ENCODE data around the gene FAM222A.

FAM222A gene

GRCh38 chr12:109759595-109759994 lies 46.0 kb downstream of the FAM222A start:
- H3K9me3 Mint-ChIP-seq = peaks cover 5% of the 10 kb centered on the region
- DNase-seq (ENCODE audit: low spot score in 2 of 2) (no peak), ATAC-seq (replicated peaks; ENCODE audit: extremely low read depth, poor library complexity, severe bottlenecking) (no peak)
- H3K27me3 Mint-ChIP-seq = peaks cover 28% of the 10 kb centered on the region
- no peaks in the 10 kb centered on the region for H3K4me1 Mint-ChIP-seq
- H3K36me3 Mint-ChIP-seq (ENCODE audit: insufficient read depth) = no peaks in the 10 kb centered on the region
- no peak overlapping the region for H3K4me3 Mint-ChIP-seq
- no peak overlapping the region for H3K27ac Mint-ChIP-seq (ENCODE audit: low read depth)

DNA sequence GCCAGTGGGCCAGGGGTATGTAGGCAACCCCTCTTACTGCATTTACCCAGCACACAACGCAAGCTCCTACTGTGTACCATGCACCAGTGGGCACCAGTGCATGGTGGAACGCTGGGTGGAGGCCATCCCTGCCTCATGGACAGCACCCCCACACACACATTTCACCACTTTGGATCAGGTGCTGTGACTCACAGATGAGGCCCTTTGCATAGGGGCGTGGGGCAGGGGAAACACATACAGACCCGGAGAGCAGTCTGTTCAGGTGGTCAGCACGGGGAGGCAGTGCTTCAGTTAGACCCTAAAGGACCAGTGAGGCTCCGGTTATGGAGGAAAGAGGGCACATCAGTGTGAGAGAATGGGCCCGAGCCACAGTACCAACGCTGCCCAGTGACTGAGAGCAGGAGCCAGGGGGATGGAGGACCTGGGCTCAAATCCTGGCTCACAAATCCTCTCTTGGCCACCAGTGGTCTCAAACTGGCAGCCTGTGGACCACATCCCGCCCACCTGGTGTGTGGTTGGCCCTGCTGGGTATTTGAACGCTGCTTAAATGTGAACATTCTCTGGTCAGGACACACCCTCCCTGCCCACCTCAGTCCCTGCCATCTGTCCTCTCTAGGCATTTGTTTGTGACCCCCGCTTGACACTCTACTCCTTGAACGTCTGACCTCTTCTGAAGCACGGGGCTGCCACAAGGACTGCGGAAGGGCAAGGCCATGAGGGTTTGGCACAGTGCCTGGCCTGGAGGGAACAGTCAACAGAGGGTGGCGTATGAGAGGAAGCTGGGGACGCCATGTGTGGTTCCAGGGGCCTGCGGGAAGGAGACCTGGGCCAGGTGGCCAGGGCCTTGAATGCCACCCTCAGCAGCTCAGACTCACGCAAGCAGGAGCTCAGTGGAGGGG lies 46.7 kb downstream of the FAM222A start:
- DNase-seq (ENCODE audit: low spot score in 2 of 2) = no peak
- H3K4me3 Mint-ChIP-seq = no peak overlapping the region
- no peak for ATAC-seq (replicated peaks; ENCODE audit: extremely low read depth, poor library complexity, severe bottlenecking)
- no peak overlapping the region for H3K27ac Mint-ChIP-seq (ENCODE audit: low read depth)
- no peaks in the 10 kb centered on the region for H3K4me1 Mint-ChIP-seq
- peaks cover 28% of the 10 kb centered on the region for H3K27me3 Mint-ChIP-seq
- peaks cover 5% of the 10 kb centered on the region for H3K9me3 Mint-ChIP-seq
- no peaks in the 10 kb centered on the region for H3K36me3 Mint-ChIP-seq (ENCODE audit: insufficient read depth)

DNA sequence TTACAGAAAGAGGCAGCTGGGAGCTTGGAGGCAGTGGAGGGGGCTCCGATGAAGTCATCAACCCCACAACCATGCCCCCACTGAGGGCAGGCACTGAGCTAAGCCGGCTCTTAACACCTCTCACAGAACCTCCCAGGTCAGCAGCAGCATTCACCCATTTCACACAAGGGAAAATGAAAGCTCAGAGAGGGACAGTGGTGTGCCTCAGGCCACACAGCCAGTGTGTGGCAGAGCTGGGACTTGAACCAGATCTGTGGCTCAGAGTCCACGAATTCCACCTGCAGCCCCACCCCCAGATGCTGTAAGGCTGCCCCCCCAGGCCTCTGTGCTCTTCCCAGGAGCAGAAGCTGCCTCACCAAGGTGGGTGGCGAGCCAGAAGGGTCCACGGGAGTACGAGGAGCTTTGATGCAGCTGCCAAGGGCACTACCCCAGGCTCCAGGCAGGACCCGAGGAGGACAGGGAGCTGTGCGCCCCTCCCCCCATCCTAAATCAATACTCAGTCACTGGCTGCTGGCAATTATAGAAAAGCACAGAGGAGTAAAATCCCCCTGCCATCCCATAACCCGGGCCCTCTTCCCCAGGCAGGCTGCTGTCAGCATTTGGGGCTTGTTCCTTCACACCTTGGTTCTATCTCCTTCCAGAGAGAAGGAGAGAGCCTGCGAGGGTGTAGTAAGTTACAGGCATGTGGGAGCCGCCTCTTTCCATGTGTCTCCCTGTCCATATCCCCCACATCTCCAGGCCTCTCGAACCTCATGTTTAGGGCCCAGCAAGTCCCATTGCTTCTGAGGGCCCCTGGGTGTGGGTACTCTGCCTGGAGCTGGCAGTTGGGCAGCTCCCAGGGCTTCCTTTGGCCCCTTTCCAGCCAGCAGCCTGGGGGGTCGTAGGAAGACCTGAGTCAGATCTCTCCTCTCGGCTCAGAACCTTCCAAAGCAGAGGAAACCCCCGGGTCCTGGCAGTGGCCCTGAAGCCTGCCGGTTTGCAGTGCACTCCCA lies 47.6 kb downstream of the FAM222A start:
- ATAC-seq (replicated peaks; ENCODE audit: extremely low read depth, poor library complexity, severe bottlenecking) = no peak
- Mint-ChIP-seq H3K4me3 (no peak overlapping the region), H3K4me1 (no peaks in the 10 kb centered on the region), H3K9me3 (peaks cover 5% of the 10 kb centered on the region), H3K27me3 (peaks cover 19% of the 10 kb centered on the region), H3K36me3 (ENCODE audit: insufficient read depth) (no peaks in the 10 kb centered on the region), H3K27ac (ENCODE audit: low read depth) (no peak overlapping the region)
- DNase-seq (ENCODE audit: low spot score in 2 of 2) = no peak

GRCh38 chr12:109762071-109762672 lies 48.5 kb downstream of the FAM222A start:
- Mint-ChIP-seq H3K9me3 (peaks cover 2% of the 10 kb centered on the region), H3K4me3 (no peak overlapping the region), H3K36me3 (ENCODE audit: insufficient read depth) (no peaks in the 10 kb centered on the region), H3K27me3 (peaks cover 10% of the 10 kb centered on the region), H3K4me1 (no peaks in the 10 kb centered on the region), H3K27ac (ENCODE audit: low read depth) (peak overlapping the region; percentile 11)
- ATAC-seq (replicated peaks; ENCODE audit: extremely low read depth, poor library complexity, severe bottlenecking) (no peak), DNase-seq (ENCODE audit: low spot score in 2 of 2) (no peak)

GRCh38 chr12:109762673-109763191 lies 49.1 kb downstream of the FAM222A start:
- Mint-ChIP-seq H3K36me3 (ENCODE audit: insufficient read depth) (no peaks in the 10 kb centered on the region), H3K4me3 (no peak overlapping the region), H3K9me3 (no peaks in the 10 kb centered on the region), H3K27ac (ENCODE audit: low read depth) (peak overlapping the region; percentile 11), H3K4me1 (no peaks in the 10 kb centered on the region), H3K27me3 (peaks cover 4% of the 10 kb centered on the region)
- ATAC-seq (replicated peaks; ENCODE audit: extremely low read depth, poor library complexity, severe bottlenecking) = no peak
- no peak for DNase-seq (ENCODE audit: low spot score in 2 of 2)

- Mint-ChIP-seq H3K27ac (ENCODE audit: low read depth) (no peak overlapping the region), H3K9me3 (no peaks in the 10 kb centered on the region), H3K36me3 (ENCODE audit: insufficient read depth) (no peaks in the 10 kb centered on the region), H3K4me1 (no peaks in the 10 kb centered on the region), H3K27me3 (no peaks in the 10 kb centered on the region), H3K4me3 (no peak overlapping the region)
- ATAC-seq (replicated peaks; ENCODE audit: extremely low read depth, poor library complexity, severe bottlenecking) (no peak), DNase-seq (ENCODE audit: low spot score in 2 of 2) (no peak)
These were observed 49.7 kb downstream of the FAM222A start for GRCh38 chr12:109763201-109763841.

DNA sequence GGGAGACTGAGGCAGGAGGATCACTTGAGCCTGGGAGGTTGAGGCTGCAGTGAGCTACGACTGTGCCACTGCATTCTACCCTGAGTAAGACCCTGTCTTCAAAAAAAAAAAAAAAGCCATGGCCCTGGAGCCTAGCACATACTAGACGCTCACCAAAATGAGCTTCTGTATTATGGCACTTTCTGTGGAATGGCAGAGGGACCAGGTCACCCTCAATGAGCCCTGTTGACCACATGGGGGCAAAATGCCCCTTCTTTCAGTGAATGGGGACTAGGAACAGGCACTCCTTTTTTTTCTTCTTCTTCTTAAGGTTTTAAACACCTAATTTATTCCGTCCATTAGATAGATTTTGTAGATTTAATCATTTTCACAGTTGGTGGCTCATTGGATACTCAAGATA lies 50.5 kb downstream of the FAM222A start:
- no peak overlapping the region for H3K4me3 Mint-ChIP-seq
- no peaks in the 10 kb centered on the region for H3K9me3 Mint-ChIP-seq
- H3K4me1 Mint-ChIP-seq = no peaks in the 10 kb centered on the region
- no peak for DNase-seq (ENCODE audit: low spot score in 2 of 2)
- no peaks in the 10 kb centered on the region for H3K36me3 Mint-ChIP-seq (ENCODE audit: insufficient read depth)
- no peaks in the 10 kb centered on the region for H3K27me3 Mint-ChIP-seq
- ATAC-seq (replicated peaks; ENCODE audit: extremely low read depth, poor library complexity, severe bottlenecking) = no peak
- H3K27ac Mint-ChIP-seq (ENCODE audit: low read depth) = no peak overlapping the region

DNA sequence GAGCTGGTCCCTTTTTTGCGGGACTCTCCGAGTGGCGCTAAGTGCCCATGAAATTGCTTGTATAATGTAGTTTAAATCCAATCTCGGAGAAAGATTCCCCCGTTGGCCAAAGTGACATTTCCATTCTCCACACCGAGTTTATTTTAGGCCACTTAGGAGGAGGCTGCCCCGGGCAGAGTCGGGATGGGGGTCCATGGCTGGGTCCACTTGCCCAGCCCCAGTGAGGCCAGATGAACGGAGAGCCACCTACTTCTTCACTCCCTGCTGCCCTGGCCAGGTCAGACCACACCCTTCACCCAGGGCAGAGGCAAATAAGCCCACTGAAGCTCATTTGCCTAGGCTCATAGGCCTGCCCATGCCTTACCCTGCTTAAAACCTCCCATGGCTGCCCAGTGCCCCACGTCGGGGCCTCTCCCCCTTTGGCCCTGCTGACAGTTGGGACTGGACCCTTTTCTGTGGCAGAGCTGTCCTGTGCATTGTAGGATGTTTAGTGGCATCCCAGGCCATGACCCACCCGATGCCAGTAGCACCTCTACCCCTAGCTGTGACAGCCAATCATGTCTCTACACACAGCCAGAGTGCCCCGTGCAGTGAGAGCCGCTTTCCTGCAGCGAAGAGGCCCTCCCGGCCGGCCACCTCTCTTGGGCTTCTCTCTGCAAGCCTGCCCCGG lies 51.3 kb downstream of the FAM222A start:
- DNase-seq (ENCODE audit: low spot score in 2 of 2) = no peak
- ATAC-seq (replicated peaks; ENCODE audit: extremely low read depth, poor library complexity, severe bottlenecking) = no peak

DNA sequence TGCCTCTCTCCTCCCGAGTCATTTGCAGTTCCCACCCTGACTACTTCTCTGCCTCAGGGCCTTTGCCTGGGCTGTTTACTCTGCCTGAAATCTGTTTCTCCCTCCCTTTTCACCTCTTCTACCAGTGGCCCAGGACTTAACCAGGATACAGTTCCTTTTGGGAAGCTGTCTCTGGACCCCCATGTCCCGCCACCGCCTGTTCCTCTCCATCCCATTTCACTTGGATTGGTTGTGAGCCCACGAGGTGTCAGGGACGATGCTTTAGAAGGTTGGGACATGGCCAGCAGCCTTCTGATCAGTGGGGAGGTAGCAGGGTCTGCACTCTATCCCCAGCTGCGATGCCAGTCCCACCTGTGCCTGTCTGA lies 51.8 kb downstream of the FAM222A start:
- H3K27me3 Mint-ChIP-seq = no peaks in the 10 kb centered on the region
- H3K4me1 Mint-ChIP-seq = no peaks in the 10 kb centered on the region
- no peak overlapping the region for H3K4me3 Mint-ChIP-seq
- DNase-seq (ENCODE audit: low spot score in 2 of 2) = no peak
- no peak for ATAC-seq (replicated peaks; ENCODE audit: extremely low read depth, poor library complexity, severe bottlenecking)
- H3K36me3 Mint-ChIP-seq (ENCODE audit: insufficient read depth) = no peaks in the 10 kb centered on the region
- H3K27ac Mint-ChIP-seq (ENCODE audit: low read depth) = no peak overlapping the region
- H3K9me3 Mint-ChIP-seq = no peaks in the 10 kb centered on the region

More for the DNA sequence above, 51.3 kb downstream of the FAM222A start:
- no peak overlapping the region for H3K27ac Mint-ChIP-seq (ENCODE audit: low read depth)
- no peaks in the 10 kb centered on the region for H3K36me3 Mint-ChIP-seq (ENCODE audit: insufficient read depth)
- H3K4me3 Mint-ChIP-seq = no peak overlapping the region
- no peaks in the 10 kb centered on the region for H3K27me3 Mint-ChIP-seq
- H3K9me3 Mint-ChIP-seq = no peaks in the 10 kb centered on the region
- H3K4me1 Mint-ChIP-seq = no peaks in the 10 kb centered on the region

DNA sequence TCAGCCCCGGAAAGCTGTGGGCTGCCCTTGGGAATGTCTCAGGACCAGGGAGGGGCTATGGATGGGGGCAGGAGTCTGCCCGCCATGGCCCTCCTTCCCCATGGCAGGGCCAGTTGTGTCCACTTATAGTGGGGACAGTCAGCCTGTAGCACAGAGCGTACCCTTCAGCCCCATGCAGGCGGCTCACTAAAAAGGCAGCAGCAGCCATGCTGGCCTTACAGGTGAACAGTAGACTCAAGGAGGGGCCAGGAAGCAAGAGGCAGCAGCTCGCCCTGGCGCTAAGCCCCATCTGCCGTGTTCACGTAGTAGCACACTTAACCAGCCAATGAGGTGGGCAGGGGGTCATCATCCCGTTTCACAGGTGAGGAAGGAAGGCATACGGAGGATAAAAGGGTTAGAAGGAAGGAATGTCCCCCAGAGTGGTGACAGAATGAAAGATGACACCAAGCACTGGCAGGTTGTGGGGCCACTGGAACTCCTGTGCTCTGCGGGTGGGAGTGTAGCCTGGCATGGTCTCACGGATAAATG lies 52.7 kb downstream of the FAM222A start:
- Mint-ChIP-seq H3K9me3 (no peaks in the 10 kb centered on the region), H3K27ac (ENCODE audit: low read depth) (no peak overlapping the region), H3K4me1 (no peaks in the 10 kb centered on the region), H3K27me3 (no peaks in the 10 kb centered on the region), H3K4me3 (no peak overlapping the region), H3K36me3 (ENCODE audit: insufficient read depth) (no peaks in the 10 kb centered on the region)
- DNase-seq (ENCODE audit: low spot score in 2 of 2) = no peak
- ATAC-seq (replicated peaks; ENCODE audit: extremely low read depth, poor library complexity, severe bottlenecking) = no peak

DNA sequence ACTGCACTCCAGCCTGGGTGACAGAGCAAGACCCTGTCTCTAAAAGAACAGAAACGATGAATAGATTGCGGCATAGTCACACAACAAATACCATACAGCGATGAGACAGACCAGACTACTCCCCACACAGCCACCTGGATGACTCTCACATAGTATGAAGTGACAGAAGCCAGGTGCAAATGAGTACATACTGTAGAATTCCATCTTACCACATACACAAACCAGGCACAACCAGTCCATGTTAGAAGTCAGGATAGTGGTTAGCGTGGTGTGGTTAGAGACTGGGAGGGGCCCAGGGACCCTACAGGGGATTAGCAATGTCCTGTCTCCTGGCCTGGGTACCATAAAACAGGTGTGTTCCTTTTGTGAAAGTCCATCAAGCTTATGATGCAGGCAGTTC lies 53.8 kb downstream of the FAM222A start:
- no peak overlapping the region for H3K27ac Mint-ChIP-seq (ENCODE audit: low read depth)
- no peak overlapping the region for H3K4me3 Mint-ChIP-seq
- no peaks in the 10 kb centered on the region for H3K27me3 Mint-ChIP-seq
- no peaks in the 10 kb centered on the region for H3K9me3 Mint-ChIP-seq
- H3K4me1 Mint-ChIP-seq = no peaks in the 10 kb centered on the region
- ATAC-seq (replicated peaks; ENCODE audit: extremely low read depth, poor library complexity, severe bottlenecking) (no peak), DNase-seq (ENCODE audit: low spot score in 2 of 2) (no peak)
- H3K36me3 Mint-ChIP-seq (ENCODE audit: insufficient read depth) = peaks cover 1% of the 10 kb centered on the region
